AML-193 (cell line): Measurements from ENCODE around the gene PRKAB2.
"Not testable (repeated sequence)": the region's sequence is repeated elsewhere in the genome, so short reads cannot be mapped to it uniquely, and the experiment has no call there.

Experiments used
- DNase-seq, 2 experiments: peaks; one replicate each; lab custom pipeline; 2025; lab: John Stamatoyannopoulos, UW

The PRKAB2 gene

GRCh38 chr1:147171399-147172167, 687 bp downstream of the PRKAB2 start:
- DNase-seq: no peak

- no peak for DNase-seq
These were observed 2.2 kb downstream of the PRKAB2 start for GRCh38 chr1:147169840-147170674.

- no peak for DNase-seq
These were observed 3.1 kb downstream of the PRKAB2 start for GRCh38 chr1:147169171-147169570.

- DNase-seq: no peak
These were observed 3.6 kb downstream of the PRKAB2 start for GRCh38 chr1:147168626-147169058.

GRCh38 chr1:147167365-147167764, 4.9 kb downstream of the PRKAB2 start:
- no peak for DNase-seq

- no peak for DNase-seq
These were observed 9.3 kb downstream of the PRKAB2 start for GRCh38 chr1:147163019-147163418.

- DNase-seq: no peak
These were observed 10.2 kb downstream of the PRKAB2 start for GRCh38 chr1:147162093-147162492.

GRCh38 chr1:147157116-147157515, 15.2 kb downstream of the PRKAB2 start:
- DNase-seq: not testable (repeated sequence)

GRCh38 chr1:147156642-147157041, 15.6 kb downstream of the PRKAB2 start:
- no peak for DNase-seq

GRCh38 chr1:147152772-147153171, 19.5 kb downstream of the PRKAB2 start:
- DNase-seq: no peak

- DNase-seq: no peak
These were observed 21.0 kb downstream of the PRKAB2 start for GRCh38 chr1:147151244-147151643.

DNA sequence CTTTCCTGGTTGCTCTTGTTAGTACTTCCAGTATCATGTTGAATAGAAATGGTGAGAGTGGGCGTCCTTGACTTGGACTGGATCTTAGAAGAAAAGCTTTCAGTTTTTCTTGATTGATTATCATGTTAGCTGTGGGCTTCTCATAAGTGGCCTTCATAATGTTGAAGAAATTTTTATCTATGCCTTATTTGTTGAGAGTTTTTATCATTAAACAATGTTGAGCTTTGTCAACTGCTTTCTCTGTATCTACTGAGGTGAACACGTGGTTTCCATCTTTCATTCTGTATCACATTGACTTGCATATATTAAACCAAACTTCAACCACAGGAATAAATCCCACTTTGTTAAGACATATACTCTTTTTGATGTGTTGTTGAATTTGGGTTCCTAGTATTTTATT, 29.4 kb downstream of the PRKAB2 start:
- no peak for DNase-seq

- DNase-seq: not testable (repeated sequence)
These were observed 41.5 kb downstream of the PRKAB2 start for GRCh38 chr1:147130721-147131120.

DNA sequence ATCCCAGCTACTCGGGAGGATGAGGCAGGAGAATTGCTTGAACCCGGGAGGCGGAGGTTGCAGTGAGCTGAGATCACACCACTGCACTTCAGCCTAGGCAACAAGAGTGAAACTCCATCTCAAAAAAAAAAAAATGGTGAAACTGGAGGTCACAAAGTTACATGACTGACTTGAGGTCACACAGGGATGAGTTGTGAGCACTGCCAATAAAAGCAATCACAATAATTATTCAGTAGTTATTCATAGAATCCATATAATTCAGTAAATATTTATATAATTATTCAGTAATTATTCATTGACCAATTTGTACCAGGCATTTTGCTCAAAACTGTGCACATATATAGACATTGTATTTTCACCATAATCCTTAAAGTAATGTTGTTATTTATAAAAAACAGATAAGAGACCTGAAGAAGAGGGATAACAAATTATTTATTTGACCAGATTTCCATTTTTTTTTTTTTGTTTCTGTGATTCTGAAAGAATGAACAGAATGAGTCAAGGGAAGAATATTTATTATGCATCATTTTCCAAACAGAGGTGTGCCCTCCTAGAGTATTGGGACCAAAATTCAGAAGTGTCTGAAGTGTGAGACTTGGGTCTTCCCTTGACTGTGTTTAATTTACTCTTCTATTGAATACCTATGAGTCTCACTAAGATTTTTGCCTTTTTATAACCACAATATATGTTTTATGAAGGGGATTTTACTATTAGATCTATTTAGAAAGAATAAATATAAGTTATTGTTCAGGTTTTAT, 43.0 kb downstream of the PRKAB2 start:
- no peak for DNase-seq

GRCh38 chr1:147124266-147124665, 48.0 kb downstream of the PRKAB2 start:
- DNase-seq: no peak

DNA sequence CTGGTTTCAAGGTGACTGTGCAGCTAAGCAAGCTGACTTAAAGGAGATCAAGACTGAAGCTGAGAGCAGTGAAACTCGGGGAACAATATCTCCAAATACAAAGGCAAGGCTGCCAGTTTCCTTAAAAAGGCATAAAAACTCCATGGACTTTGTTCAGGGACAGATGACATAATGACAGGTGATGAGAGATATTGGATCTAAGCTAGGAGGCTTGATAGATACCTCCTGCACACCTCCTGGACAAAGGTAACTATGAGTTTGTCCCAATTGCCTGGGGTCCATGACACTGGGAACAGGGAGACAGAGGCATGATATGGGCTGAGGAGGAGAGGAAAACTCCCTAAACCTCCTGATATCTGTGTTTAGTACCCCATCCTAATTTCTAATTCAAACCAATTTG, 55.2 kb downstream of the PRKAB2 start:
- no peak for DNase-seq

DNA sequence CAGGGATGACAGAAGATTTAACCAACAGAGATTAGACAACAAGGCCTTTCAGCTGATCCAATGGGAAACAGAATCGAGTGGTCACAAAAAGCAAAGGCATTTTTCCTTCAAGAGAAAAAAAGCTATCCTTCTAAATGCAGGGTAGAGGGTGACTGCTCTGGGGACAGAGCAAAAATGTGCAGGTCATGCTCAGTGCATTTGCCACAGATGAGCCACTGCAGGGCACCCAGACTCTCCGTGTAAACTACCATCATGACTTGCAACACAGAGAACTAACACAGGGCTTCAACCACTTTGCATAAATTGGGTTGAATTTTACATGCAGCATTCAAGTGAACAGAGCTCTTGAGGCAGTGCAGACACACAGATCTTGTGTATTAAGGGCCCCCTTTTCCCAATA, 56.8 kb downstream of the PRKAB2 start:
- DNase-seq: no peak

- DNase-seq: not testable (repeated sequence)
These were observed 57.2 kb downstream of the PRKAB2 start for GRCh38 chr1:147115079-147115478.

DNA sequence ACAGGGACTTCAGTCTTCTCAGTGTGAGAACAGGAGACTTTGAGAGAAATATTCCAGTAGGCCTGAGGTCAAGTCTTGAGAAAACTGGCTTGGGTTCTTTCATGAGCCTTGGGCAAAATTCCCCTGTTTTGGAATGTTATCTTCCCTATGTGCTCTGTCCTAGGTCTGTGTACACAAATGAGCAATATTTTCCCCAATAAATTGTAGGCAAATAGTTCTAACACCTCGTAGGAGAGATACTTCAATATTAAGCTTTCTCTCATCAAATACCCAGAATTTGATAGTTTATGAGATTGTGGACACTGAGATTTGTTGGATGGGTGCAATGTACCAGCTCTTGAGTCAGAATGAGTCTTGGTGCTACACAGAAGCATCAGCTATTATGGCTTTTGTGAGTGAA, 57.9 kb downstream of the PRKAB2 start:
- not testable (repeated sequence) for DNase-seq

GRCh38 chr1:147111381-147112130, 60.7 kb downstream of the PRKAB2 start:
- no peak for DNase-seq

DNA sequence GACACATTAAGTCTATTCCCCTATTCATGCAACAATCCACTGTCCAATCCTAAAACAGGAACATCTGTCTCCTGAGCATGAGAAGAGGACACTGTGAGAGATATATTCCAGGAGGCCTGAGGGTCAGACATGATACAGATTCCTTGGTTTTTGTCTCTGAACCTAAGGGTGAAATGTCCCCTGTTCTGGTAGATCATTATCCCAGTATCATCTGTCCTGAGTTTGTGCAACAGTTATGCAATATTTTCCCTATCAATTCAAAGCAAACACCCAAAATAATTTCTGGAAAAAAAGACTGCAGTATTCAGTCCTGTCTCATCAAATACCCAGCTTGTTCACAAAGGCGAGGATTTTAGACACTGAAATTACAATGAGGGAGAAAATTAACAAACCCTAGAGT, 61.4 kb downstream of the PRKAB2 start:
- DNase-seq: no peak

- DNase-seq: no peak
These were observed 61.8 kb downstream of the PRKAB2 start for GRCh38 chr1:147110434-147110833.
